Dermis blood vessel endothelial cell (primary cell): ENCODE results near the gene PTPRD. TPM values are rescaled to one million over a fixed set of nuclear protein-coding genes. Genes with fewer than 3 reads are reported as not detected.
A peak's percentile ranks its signal among the peaks of the same experiment; 100 is the strongest.

Experiments
- DNase-seq: peaks from one replicate; pipeline ENCODE4 v3.0.0; 2010
- total RNA-seq: library from RNA; depleted of rRNA; stranded (reverse); fragments of >200 nt; gene quantifications from 2 replicates; pipeline ENCODE4 v1.2.3, GENCODE V29; 2014

PTPRD gene
- total RNA-seq, 1 donor from 2014 or later, result 3.2 TPM

- DNase-seq, result no peak
Observed at GRCh38 chr9:8604201-8604600, 2008.6 kb downstream of the PTPRD start.

GRCh38 chr9:8600914-8601680, 2011.7 kb downstream of the PTPRD start:
- no peak for DNase-seq

DNA sequence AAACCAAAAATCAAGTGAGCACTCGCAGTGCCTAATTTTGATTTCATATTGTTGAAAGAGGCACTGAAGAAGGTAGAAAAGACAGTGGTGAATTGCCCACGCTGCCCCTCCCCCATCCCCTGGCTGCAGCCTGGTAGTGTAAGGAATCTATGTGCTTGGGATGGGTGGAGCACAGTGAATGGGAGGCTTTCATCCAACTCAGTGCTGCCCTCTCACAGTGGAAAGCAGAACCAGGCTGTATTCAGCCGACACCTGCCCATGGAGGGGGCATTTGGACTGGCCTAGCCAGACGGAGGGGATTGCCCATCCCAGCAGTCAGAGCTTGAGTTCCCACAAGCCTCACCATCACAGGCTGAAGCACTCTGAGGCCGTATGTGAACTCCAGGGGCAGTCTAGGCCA, 2012.9 kb downstream of the PTPRD start:
- no peak for DNase-seq

GRCh38 chr9:8589476-8589875, 2023.3 kb downstream of the PTPRD start:
- no peak for DNase-seq

- no peak for DNase-seq
Observed at GRCh38 chr9:8585036-8585435, 2027.8 kb downstream of the PTPRD start.

DNA sequence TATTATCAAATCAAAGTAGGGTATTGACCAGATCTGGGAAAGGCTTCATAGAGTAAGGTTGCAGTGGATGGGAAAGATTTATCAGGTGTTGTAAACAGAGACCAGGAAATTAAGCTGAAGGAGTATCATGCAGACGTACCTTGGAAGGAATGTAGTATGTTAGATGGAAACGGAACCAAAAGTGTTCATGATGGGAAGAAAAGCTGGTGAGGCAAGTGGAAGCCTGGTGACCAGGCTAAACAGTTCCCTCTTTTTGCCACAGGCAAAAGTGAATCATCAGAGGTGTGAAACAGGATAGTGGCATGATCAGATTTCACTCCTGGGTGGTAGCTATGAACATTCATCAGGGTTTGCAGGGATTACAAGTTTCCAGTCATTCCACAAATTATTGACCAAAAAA, 2033.1 kb downstream of the PTPRD start:
- DNase-seq, result no peak

DNA sequence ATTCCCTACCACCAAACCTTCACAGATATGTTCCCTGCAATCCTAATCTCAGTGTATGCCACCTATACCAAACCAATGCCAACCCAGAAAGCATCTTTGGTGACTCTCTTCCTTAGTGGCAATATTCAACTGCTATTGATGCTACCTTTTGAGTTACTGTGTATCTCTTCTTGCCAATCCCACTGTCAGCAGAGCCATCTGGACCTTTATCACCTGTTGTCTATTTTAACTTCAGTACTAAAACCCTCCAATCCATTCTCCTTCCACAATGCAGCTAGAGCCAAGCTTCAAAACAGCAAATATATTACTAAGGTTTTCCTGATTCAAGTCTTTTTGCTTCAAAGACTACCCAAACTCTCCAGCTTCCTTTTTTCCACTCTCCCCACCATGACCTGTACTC, 2036.1 kb downstream of the PTPRD start:
- no peak for DNase-seq

- no peak for DNase-seq
Observed at GRCh38 chr9:8574846-8575245, 2038.0 kb downstream of the PTPRD start.

GRCh38 chr9:8572209-8572608, 2040.6 kb downstream of the PTPRD start:
- no peak for DNase-seq

- DNase-seq, result no peak
Observed at GRCh38 chr9:8571643-8572042, 2041.2 kb downstream of the PTPRD start.

GRCh38 chr9:8570776-8571175, 2042.0 kb downstream of the PTPRD start:
- no peak for DNase-seq

GRCh38 chr9:8569823-8570222, 2043.0 kb downstream of the PTPRD start:
- DNase-seq, result no peak

DNA sequence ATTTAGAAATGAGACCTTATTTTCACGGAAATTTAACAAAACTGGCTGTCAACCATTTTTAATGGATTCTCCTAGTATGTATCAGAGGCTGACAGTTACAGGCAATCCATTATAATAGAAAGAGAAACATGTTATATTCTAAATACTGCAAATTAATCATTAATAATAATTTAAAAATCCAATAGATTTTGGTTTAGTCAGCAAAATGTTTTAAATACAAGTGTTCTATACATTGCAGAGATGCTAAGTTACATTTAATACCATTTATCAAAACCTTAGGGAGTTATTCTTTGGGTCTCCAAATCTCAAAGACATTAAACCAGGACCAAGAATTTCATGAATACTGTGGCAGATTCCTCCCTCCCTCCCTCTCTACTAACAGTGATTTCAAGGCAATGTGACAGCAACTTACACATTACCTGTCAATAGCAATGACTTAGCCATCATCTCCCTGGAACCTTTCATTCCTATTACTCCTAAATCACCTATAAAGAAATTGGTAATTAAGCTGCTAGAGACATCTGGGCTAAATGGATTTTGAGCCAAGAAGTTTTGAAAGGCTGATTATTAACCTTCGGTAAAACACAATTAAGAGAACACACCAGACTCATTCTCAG, 2044.7 kb downstream of the PTPRD start:
- no peak for DNase-seq

DNA sequence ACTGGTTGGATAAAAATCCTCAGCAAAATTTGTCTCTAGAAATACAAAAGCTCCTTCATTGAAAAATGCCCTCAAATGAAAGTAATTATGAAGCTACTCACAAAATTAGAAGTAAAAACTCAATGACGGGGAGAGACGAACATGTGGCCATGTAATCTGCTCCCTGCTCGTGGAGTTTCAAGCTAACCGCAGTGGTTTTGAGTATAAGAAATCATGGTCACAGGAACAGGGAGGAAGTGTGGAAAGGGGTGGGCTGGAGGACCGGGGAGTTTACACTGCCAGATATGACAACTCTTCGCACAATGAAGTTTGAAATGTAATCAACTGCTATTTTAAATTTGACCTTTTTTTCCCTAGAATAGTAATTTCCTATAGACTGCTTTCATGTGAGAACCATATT, 2047.8 kb downstream of the PTPRD start:
- DNase-seq, result no peak

DNA sequence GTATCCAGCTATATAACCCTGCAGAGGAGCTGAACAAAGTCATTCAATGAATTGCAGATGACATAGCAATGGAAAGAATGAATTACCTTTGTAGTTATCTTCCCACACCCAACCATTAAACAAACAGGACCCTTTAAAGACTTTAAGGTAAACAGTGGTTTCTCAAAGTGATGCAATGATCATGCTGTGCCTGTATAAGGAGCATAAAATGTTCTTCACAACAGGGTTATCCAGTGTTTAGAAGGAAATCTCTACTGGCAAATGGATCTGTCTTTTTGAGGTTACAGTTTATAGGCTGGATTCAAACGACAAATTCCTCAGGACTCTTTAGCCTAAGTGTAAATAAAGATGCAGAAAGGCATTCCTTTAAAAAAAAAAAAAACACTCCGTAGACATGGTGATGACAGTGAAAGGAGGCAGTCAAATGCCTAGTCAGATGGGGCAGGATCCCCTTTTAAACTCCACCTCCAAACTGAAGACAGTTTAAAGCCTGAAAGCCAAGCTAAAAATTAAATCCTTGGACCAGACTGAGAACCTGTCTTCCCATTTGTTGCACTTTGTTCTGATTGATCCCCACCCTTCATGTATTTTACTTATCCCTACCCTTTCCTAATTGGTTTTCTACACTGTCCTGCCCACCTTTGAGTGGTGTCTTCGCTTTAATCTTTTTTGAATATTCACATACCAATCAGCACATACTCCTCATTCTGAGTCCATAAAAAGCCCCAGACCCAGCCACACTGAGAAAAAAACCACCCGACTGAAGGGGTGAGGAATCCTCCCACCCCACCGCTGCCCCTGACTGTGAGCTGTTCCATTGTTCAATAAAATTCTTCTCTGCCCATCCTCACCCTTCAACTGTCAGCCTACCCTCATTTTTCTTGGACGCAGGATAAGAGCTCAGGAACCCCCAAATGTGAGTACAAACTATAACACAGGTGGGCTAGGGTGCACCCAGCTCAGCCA, 2052.0 kb downstream of the PTPRD start:
- DNase-seq, result no peak

- DNase-seq, result peak; percentile 3
Observed at GRCh38 chr9:8558176-8558575, 2054.6 kb downstream of the PTPRD start.

GRCh38 chr9:8555762-8556500, 2056.9 kb downstream of the PTPRD start:
- DNase-seq, result no peak

GRCh38 chr9:8553444-8553843, 2059.4 kb downstream of the PTPRD start:
- DNase-seq, result no peak

DNA sequence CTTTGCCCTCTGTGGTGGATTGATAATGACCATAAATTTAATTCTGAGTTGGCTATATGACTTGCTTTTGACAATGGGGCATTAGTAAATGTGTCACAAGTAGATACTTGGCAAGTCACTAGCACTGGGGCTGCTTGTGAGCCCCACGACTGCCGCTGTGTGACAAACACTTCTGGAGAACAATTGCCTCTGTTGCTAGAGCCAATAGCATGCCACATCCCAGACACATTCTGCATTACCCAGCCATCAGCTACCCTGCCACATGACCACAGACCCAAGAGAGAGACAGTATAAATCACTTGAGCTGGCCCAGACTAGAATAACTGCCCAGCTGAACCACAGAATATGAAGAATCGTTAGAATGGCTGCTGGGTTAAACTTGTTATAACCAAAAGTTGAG, 2060.1 kb downstream of the PTPRD start:
- DNase-seq, result no peak

DNA sequence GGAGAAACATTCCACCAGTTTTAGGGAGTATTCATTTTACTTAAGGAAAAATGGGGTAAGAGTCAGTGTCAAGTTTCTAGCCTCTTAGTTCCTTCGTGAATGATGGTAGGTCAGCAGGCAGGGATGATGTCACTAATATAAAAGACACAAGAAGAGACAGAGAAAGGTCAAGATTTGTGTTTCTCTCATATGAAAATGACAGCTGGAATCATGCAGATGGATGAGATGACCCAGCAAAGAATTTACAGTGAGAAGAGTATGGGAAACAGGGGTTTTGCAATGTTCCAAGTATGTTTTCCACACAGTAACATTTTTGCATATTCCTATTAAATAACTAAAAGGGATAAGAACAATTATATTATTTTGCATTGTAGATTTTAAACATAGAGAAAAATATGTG, 2063.6 kb downstream of the PTPRD start:
- DNase-seq, result no peak

DNA sequence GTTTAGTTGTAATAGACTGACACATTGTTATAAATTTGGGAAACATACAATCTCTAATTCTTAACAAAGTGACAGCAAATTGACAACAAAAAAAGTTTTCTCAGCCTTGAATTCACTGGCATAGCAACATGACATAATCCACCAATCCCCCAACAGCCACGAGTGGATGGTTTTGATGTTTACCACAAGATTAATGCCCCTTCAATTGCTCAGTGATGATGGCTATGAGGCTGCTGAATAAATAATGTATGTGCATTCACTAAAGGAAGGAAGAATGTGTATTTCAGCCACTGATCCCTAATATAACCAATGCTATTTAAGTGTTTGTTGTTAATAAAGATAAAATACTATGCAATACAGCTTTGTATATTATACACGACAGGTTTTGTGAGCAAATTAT, 2069.6 kb downstream of the PTPRD start:
- no peak for DNase-seq

- no peak for DNase-seq
Observed at GRCh38 chr9:8542537-8542936, 2070.3 kb downstream of the PTPRD start.
